IMR-90 (cell line): ENCODE results near the gene SLC30A7. TPM values are rescaled to one million over a fixed set of nuclear protein-coding genes. Genes with fewer than 3 reads are reported as not detected.

Experiments used
- ATAC-seq: fragments of 200-7000 bp; cut with Tn5 transposase; 2 replicates; pipeline ENCODE4 v1.9.1; 2020; ENCODE audit warnings: low read depth, mild to moderate bottlenecking, moderate library complexity
- BruUV-seq: library from RNA; stranded (reverse); fragments of 400-500 nt; replicated peaks from 2 replicates; lab custom pipeline; 2021; lab: Mats Ljungman, UMichigan
- CTCF ChIA-PET: fragments of 300-600 bp; formaldehyde crosslinking; extraction: SDS; loops from one replicate; lab custom pipeline; 2021; ENCODE audit warnings: antibody characterized with exemption; lab: Yijun Ruan, JAX
- POLR2A ChIA-PET: fragments of 300-600 bp; sonication (Branson Sonifier 250); formaldehyde crosslinking; loops from one replicate; lab custom pipeline; 2022; ENCODE audit warnings: antibody characterized with exemption; ENCODE audit not compliant: unreplicated experiment; lab: Charles Lee
- DNase-seq: peaks from one replicate; pipeline ENCODE4 v3.0.0; 2013
- H2AFZ ChIP-seq: replicated peaks from 2 replicates; pipeline ENCODE3; 2013; ENCODE audit warnings: low read length, mild to moderate bottlenecking; ENCODE audit not compliant: poor library complexity
- H2AK5ac ChIP-seq: 2 replicates; pipeline ENCODE4 v1.6.1; 2013; ENCODE audit warnings: low read depth, low read length, inconsistent platforms
- H2AK9ac ChIP-seq: replicated peaks from 2 replicates; pipeline ENCODE3; 2013; ENCODE audit warnings: mild to moderate bottlenecking, low read depth, low read length, moderate library complexity; ENCODE audit not compliant: poor library complexity
- H2BK120ac ChIP-seq: 2 replicates; pipeline ENCODE4 v1.6.1; 2013; ENCODE audit warnings: low read depth, low read length, inconsistent platforms
- H2BK15ac ChIP-seq: 3 replicates; pipeline ENCODE4 v1.6.1; 2013; ENCODE audit warnings: low read depth, low read length, inconsistent platforms
- H2BK20ac ChIP-seq: 2 replicates; pipeline ENCODE4 v1.6.1; 2013; ENCODE audit warnings: low read depth, mild to moderate bottlenecking, inconsistent platforms, low read length, moderate library complexity
- H2BK5ac ChIP-seq: 2 replicates; pipeline ENCODE4 v1.6.1; 2013; ENCODE audit warnings: mild to moderate bottlenecking, low read depth, low read length, inconsistent platforms; ENCODE audit not compliant: poor library complexity, severe bottlenecking
- H3K14ac ChIP-seq: replicated peaks from 2 replicates; pipeline ENCODE4 v1.6.1; 2013; ENCODE audit warnings: low read depth, low read length, inconsistent platforms
- H3K18ac ChIP-seq: 2 replicates; pipeline ENCODE4 v1.6.1; 2013; ENCODE audit warnings: low read depth, low read length, control low read depth
- H3K23ac ChIP-seq: 2 replicates; pipeline ENCODE4 v1.6.1; 2013; ENCODE audit warnings: low read depth, low read length, inconsistent platforms
- H3K27ac ChIP-seq: 2 replicates; pipeline ENCODE4 v1.5.1; 2013; ENCODE audit warnings: mild to moderate bottlenecking, control low read depth, low read length; ENCODE audit not compliant: insufficient read depth
- H3K27me3 ChIP-seq: 2 replicates; pipeline ENCODE4 v1.6.1; 2013; ENCODE audit warnings: low read length; ENCODE audit not compliant: control insufficient read depth, insufficient read depth
- H3K36me3 ChIP-seq: 2 replicates; pipeline ENCODE4 v1.6.1; 2013; ENCODE audit warnings: low read length, mixed read lengths; ENCODE audit not compliant: control insufficient read depth, insufficient read depth
- H3K4ac ChIP-seq: 2 replicates; pipeline ENCODE4 v1.6.1; 2013; ENCODE audit warnings: low read depth, low read length, inconsistent platforms
- H3K4me1 ChIP-seq: 2 replicates; pipeline ENCODE4 v1.6.1; 2013; ENCODE audit warnings: low read length, mixed read lengths; ENCODE audit not compliant: control insufficient read depth, insufficient read depth
- H3K4me2 ChIP-seq: 2 replicates; pipeline ENCODE4 v1.6.1; 2013; ENCODE audit warnings: low read depth, mild to moderate bottlenecking, control low read depth, low read length, moderate library complexity
- H3K4me3 ChIP-seq: 2 replicates; pipeline ENCODE4 v1.5.1; 2013; ENCODE audit warnings: low read depth, mild to moderate bottlenecking, control low read depth, low read length, moderate library complexity; ENCODE audit not compliant: insufficient read depth
- H3K56ac ChIP-seq: 2 replicates; pipeline ENCODE4 v1.6.1; 2013; ENCODE audit warnings: low read length, inconsistent platforms; ENCODE audit not compliant: insufficient read depth; ENCODE audit errors: extremely low read depth
- H3K79me1 ChIP-seq, 2 experiments: 2 replicates each; pipeline ENCODE4 v1.6.1; 2013; ENCODE audit warnings: low read length in 2 of 2, inconsistent platforms in 1 of 2, low read depth in 1 of 2
- H3K9ac ChIP-seq: 2 replicates; pipeline ENCODE4 v1.6.1; 2013; ENCODE audit warnings: low read depth, low read length, control low read depth
- H3K9me1 ChIP-seq: 2 replicates; pipeline ENCODE4 v1.6.1; 2013; ENCODE audit warnings: low read length, inconsistent platforms; ENCODE audit not compliant: insufficient read depth
- H3K9me3 ChIP-seq: 2 replicates; pipeline ENCODE4 v1.6.1; 2013; ENCODE audit warnings: low read length; ENCODE audit not compliant: control insufficient read depth, insufficient read depth
- H4K20me1 ChIP-seq: 2 replicates; pipeline ENCODE4 v1.6.1; 2013; ENCODE audit warnings: low read length, inconsistent platforms; ENCODE audit not compliant: insufficient read depth
- H4K5ac ChIP-seq: 2 replicates; pipeline ENCODE4 v1.6.1; 2013; ENCODE audit warnings: mild to moderate bottlenecking, low read depth, low read length, control low read depth
- H4K8ac ChIP-seq, 2 experiments: 2 replicates each; pipeline ENCODE4 v1.6.1; 2013; ENCODE audit warnings: low read depth in 2 of 2, low read length in 2 of 2, control low read depth in 1 of 2, inconsistent platforms in 1 of 2
- H4K91ac ChIP-seq: 2 replicates; pipeline ENCODE4 v1.6.1; 2013; ENCODE audit warnings: low read depth, low read length, inconsistent platforms; ENCODE audit not compliant: insufficient read depth
- MXI1 ChIP-seq: IDR thresholded peaks from 2 replicates; pipeline ENCODE4 v1.6.1; 2012; ENCODE audit warnings: low read depth, mild to moderate bottlenecking, low read length, moderate library complexity, borderline replicate concordance
- WGBS, 2 experiments: methylation state at CpG; one replicate each; pipeline versions ENCODE4 v1.1.5 to v1.1.7; 2013; ENCODE audit warnings: missing lambda C conversion rate in 2 of 2; ENCODE audit not compliant: insufficient read length in 1 of 2; ENCODE audit errors: extremely low coverage in 2 of 2; 5-methylcytosine and 5-hydroxymethylcytosine counted together
- dilution Hi-C: fragments of 300-500 bp; cut with HindIII; formaldehyde crosslinking; loops from one replicate; pipeline ENCODE4 v1.14.3; 2018; ENCODE audit warnings: low sequenced_read_pairs; ENCODE audit not compliant: unreplicated experiment
- in situ Hi-C: fragments of 300-500 bp; cut with MboI; formaldehyde crosslinking; loops from 3 replicates; pipeline ENCODE4 v1.14.3; 2019; ENCODE audit warnings: low sequenced_read_pairs, inconsistent platforms, mixed read lengths
- intact Hi-C: fragments of 100-400 bp; cut with micrococcal nuclease; formaldehyde crosslinking; loops from 2 replicates; pipeline ENCODE4 v1.10.0; 2022
- polyA plus RNA-seq, 3 experiments: library from polyadenylated mRNA; depleted of rRNA; stranded (reverse); fragments of >200 nt; gene quantifications; 2 replicates each; pipeline ENCODE4 v1.2.3, GENCODE V29; 2012; ENCODE audit warnings: low replicate concordance in 1 of 3
- total RNA-seq: library from RNA; depleted of rRNA; stranded (reverse); fragments of >200 nt; gene quantifications from 2 replicates; pipeline ENCODE4 v1.2.3, GENCODE V29; 2012

Gene SLC30A7
- total and polyA plus RNA-seq, 2 of the 4 experiments (the other 2 are of a cell fraction), result 8.4 to 60.2 TPM

DNA sequence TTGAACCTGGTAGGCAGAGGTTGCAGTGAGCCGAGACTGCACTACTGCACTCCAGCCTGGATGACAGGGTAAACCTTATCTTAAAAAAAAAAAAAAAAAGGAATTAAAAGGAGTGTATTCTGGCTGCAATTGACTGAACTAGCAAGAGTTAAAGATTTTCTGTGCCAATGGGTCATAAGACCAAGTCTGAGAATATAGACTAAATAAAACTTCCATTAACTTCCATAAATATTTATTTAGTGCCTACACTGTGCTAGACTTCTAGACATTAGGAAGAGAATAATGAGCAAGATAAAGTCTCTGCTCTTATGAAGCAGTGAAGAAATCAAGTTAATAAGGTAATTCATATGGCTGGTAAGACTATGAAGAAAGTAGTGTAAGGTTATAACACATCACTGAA, 102.5 kb downstream of the SLC30A7 start:
- no peak overlapping the region for H3K27ac ChIP-seq
- WGBS, 2 experiments, result no CpG with 5 or more reads among the region's 1 CpG
- no peak overlapping the region for H3K18ac ChIP-seq
- no peak overlapping the region for H2AFZ ChIP-seq
- no peak overlapping the region for H3K56ac ChIP-seq
- TF ChIP-seq MXI1, result no peak
- no peak overlapping the region for H4K91ac ChIP-seq
- peaks cover 5% of the 10 kb centered on the region; the same call in 1 of the 2 replicates for H3K4me1 ChIP-seq
- no peak overlapping the region for H3K14ac ChIP-seq
- H4K5ac ChIP-seq, result no peak overlapping the region
- no peak overlapping the region for H2AK9ac ChIP-seq
- BruUV-seq, result no TSS peak
- no peak overlapping the region for H3K4ac ChIP-seq
- peaks cover 4% of the 10 kb centered on the region for H3K36me3 ChIP-seq
- intact Hi-C loops (no loop called here), dilution Hi-C loops (no loop called here), in situ Hi-C loops (no loop called here)
- ChIA-PET POLR2A (no interaction called here), CTCF (no interaction called here)
- H2BK20ac ChIP-seq, result no peak overlapping the region
- no peak for ATAC-seq
- H3K9me3 ChIP-seq, result no peaks in the 10 kb centered on the region
- no peak overlapping the region for H2BK120ac ChIP-seq
- no peak overlapping the region for H3K4me3 ChIP-seq
- H2BK5ac ChIP-seq, result no peak overlapping the region
- no peak overlapping the region for H2AK5ac ChIP-seq
- H3K23ac ChIP-seq, result no peak overlapping the region
- H3K79me1 ChIP-seq, result peaks cover 0 to 4% of the 10 kb centered on the region in 2 experiments; a peak in 1 of 4 replicates
- no peak overlapping the region for H3K4me2 ChIP-seq
- H3K9me1 ChIP-seq, result peaks cover 11% of the 10 kb centered on the region
- DNase-seq, result no peak
- no peak overlapping the region for H2BK15ac ChIP-seq
- no peaks in the 10 kb centered on the region for H3K27me3 ChIP-seq
- no peaks in the 10 kb centered on the region for H4K20me1 ChIP-seq
- H3K9ac ChIP-seq, result no peak overlapping the region
- H4K8ac ChIP-seq, result no peak overlapping the region
